Nucleus accumbens (tissue), 56 donors: Measurements from ENCODE around the gene ZBED4.
"Not testable (repeated sequence)": the region's sequence is repeated elsewhere in the genome, so short reads cannot be mapped to it uniquely, and the experiment has no call there.

Experiments
- DNase-seq, 56 donors: peaks; one replicate each; lab custom pipeline; 2025; lab: John Stamatoyannopoulos, UW

ZBED4 gene

GRCh38 chr22:49852898-49853894 lies at the start of gene ZBED4:
ZBED4 (plus strand) TSS chr22:49853844; CDS start chr22:49883663, 29,819 bp downstream.
- DNase-seq = peak; percentile 53 to 97 (median 92)

- no peak for DNase-seq
These were observed 46.5 kb upstream of the ZBED4 start for GRCh38 chr22:49807129-49807528.

- DNase-seq = no peak
These were observed 45.6 kb upstream of the ZBED4 start for GRCh38 chr22:49807780-49808708.

- no peak for DNase-seq
These were observed 43.2 kb upstream of the ZBED4 start for GRCh38 chr22:49810363-49811019.

- DNase-seq = no peak
These were observed 42.4 kb upstream of the ZBED4 start for GRCh38 chr22:49811020-49811791.

- no peak for DNase-seq
These were observed 40.8 kb upstream of the ZBED4 start for GRCh38 chr22:49812838-49813237.

- no peak for DNase-seq
These were observed 39.4 kb upstream of the ZBED4 start for GRCh38 chr22:49814164-49814686.

GRCh38 chr22:49814856-49815255 lies 38.8 kb upstream of the ZBED4 start:
- DNase-seq = no peak

GRCh38 chr22:49815641-49816091 lies 38.0 kb upstream of the ZBED4 start:
- no peak for DNase-seq

GRCh38 chr22:49817359-49817758 lies 36.3 kb upstream of the ZBED4 start:
- DNase-seq = no peak

GRCh38 chr22:49820984-49821383 lies 32.7 kb upstream of the ZBED4 start:
- DNase-seq = peak in 3 of 56 donors; percentile 8 to 18 (median 14)

- DNase-seq = not testable (repeated sequence)
These were observed 31.9 kb upstream of the ZBED4 start for GRCh38 chr22:49821741-49822140.

- no peak for DNase-seq
These were observed 30.2 kb upstream of the ZBED4 start for GRCh38 chr22:49823289-49824045.

- DNase-seq = no peak
These were observed 29.3 kb upstream of the ZBED4 start for GRCh38 chr22:49824185-49824925.

- DNase-seq = no peak
These were observed 28.7 kb upstream of the ZBED4 start for GRCh38 chr22:49824936-49825335.

- DNase-seq = no peak
These were observed 28.2 kb upstream of the ZBED4 start for GRCh38 chr22:49825436-49825835.

GRCh38 chr22:49825944-49826602 lies 27.6 kb upstream of the ZBED4 start:
- DNase-seq = no peak
